GM23338 (cell line): Measurements from ENCODE around the gene PIGB. TPM values are rescaled to one million over a fixed set of nuclear protein-coding genes. Genes with fewer than 3 reads are reported as not detected.

Experiments used
- ATAC-seq: fragments of 200-7000 bp; cut with Tn5 transposase; 3 replicates; pipeline ENCODE4 v1.9.1; 2020
- DNase-seq: peaks from one replicate; pipeline ENCODE4 v3.0.0-alpha.2; 2015; ENCODE audit warnings: low spot score
- H2AFZ ChIP-seq: fragments of 200-600 bp; sonication (generic); 2 replicates; pipeline ENCODE4 v1.8.0; 2016; ENCODE audit warnings: antibody characterized with exemption, mild to moderate bottlenecking, moderate library complexity
- H3F3A ChIP-seq: fragments of 200-600 bp; sonication (generic); replicated peaks from 2 replicates; pipeline ENCODE4 v1.8.0; 2017; ENCODE audit warnings: antibody characterized with exemption, mixed run types, low read depth
- H3K27ac ChIP-seq: fragments of 200-600 bp; sonication (generic); 2 replicates; pipeline ENCODE4 v1.6.1; 2016; ENCODE audit warnings: low read depth
- H3K27me3 ChIP-seq: fragments of 200-600 bp; sonication (generic); 2 replicates; pipeline ENCODE4 v1.8.0; 2016; ENCODE audit warnings: mild to moderate bottlenecking, mixed run types, moderate library complexity; ENCODE audit not compliant: insufficient read depth
- H3K36me3 ChIP-seq: fragments of 200-600 bp; sonication (generic); 2 replicates; pipeline ENCODE4 v1.8.0; 2016; ENCODE audit warnings: mild to moderate bottlenecking; ENCODE audit not compliant: insufficient read depth
- H3K4me1 ChIP-seq: fragments of 200-600 bp; sonication (generic); 2 replicates; pipeline ENCODE4 v1.8.0; 2016; ENCODE audit warnings: mild to moderate bottlenecking, moderate library complexity; ENCODE audit not compliant: insufficient read depth
- H3K4me2 ChIP-seq: fragments of 200-600 bp; sonication (generic); 2 replicates; pipeline ENCODE4 v1.7.1; 2017; ENCODE audit warnings: mixed run types
- H3K4me3 ChIP-seq: fragments of 200-600 bp; sonication (generic); 2 replicates; pipeline ENCODE4 v1.6.1; 2016; ENCODE audit warnings: mixed run types
- H3K79me2 ChIP-seq: fragments of 200-600 bp; sonication (generic); replicated peaks from 2 replicates; pipeline ENCODE4 v1.8.0; 2017; ENCODE audit warnings: mild to moderate bottlenecking; ENCODE audit not compliant: insufficient read depth
- H3K9me2 ChIP-seq: fragments of 200-600 bp; sonication (generic); 2 replicates; pipeline ENCODE4 v1.8.0; 2017; ENCODE audit not compliant: insufficient read depth
- H4K20me1 ChIP-seq: fragments of 200-600 bp; sonication (generic); replicated peaks from 2 replicates; pipeline ENCODE4 v1.8.0; 2017; ENCODE audit warnings: mild to moderate bottlenecking; ENCODE audit not compliant: insufficient read depth
- H3K27ac Mint-ChIP-seq: 2 replicates; pipeline ENCODE4 v1.8.0; 2020; ENCODE audit warnings: inconsistent platforms, mild to moderate bottlenecking, moderate library complexity, mixed read lengths
- H3K27me3 Mint-ChIP-seq: 3 replicates; pipeline ENCODE4 v1.8.0; 2022; ENCODE audit warnings: low read depth, mild to moderate bottlenecking, moderate library complexity, mixed read lengths, inconsistent platforms; ENCODE audit not compliant: insufficient read depth, poor library complexity
- H3K36me3 Mint-ChIP-seq: 3 replicates; pipeline ENCODE4 v1.8.0; 2021; ENCODE audit warnings: low read depth, mild to moderate bottlenecking, inconsistent platforms, moderate library complexity, mixed read lengths
- H3K4me1 Mint-ChIP-seq: 3 replicates; pipeline ENCODE4 v1.8.0; 2020; ENCODE audit warnings: mild to moderate bottlenecking, inconsistent platforms, mixed read lengths
- H3K4me3 Mint-ChIP-seq: 3 replicates; pipeline ENCODE4 v1.8.0; 2021; ENCODE audit warnings: moderate library complexity, mild to moderate bottlenecking, inconsistent platforms, mixed read lengths
- H3K9me3 Mint-ChIP-seq: 3 replicates; pipeline ENCODE4 v1.8.0; 2020; ENCODE audit warnings: moderate library complexity, mild to moderate bottlenecking, inconsistent platforms, mixed read lengths
- CREB1 ChIP-seq: fragments of 250-450 bp; sonication (Bioruptor Pico); IDR thresholded peaks from 2 replicates; pipeline ENCODE4 v1.5.0; 2020; ENCODE audit warnings: low read depth, mild to moderate bottlenecking, moderate library complexity
- CTCF ChIP-seq, 2 experiments: fragments of 200-600 bp in 1 of 2; sonication (generic) in 1 of 2; conservative IDR thresholded peaks; 2 replicates each; pipeline versions ENCODE4 v1.5.1 to v1.6.1; 2016 to 2017; ENCODE audit warnings: antibody characterized with exemption in 2 of 2, low read depth in 2 of 2, mild to moderate bottlenecking in 2 of 2, moderate library complexity in 1 of 2
- ETS1 ChIP-seq: IDR thresholded peaks from 2 replicates; pipeline ENCODE4 v1.6.1; 2016; ENCODE audit warnings: antibody characterized with exemption
- EZH2 ChIP-seq: fragments of 200-600 bp; sonication (generic); IDR thresholded peaks from one replicate; pipeline ENCODE4 v1.8.0; 2017; ENCODE audit warnings: antibody characterized with exemption, mild to moderate bottlenecking, low read depth; ENCODE audit not compliant: unreplicated experiment
- EZH2phosphoT487 ChIP-seq: fragments of 200-600 bp; sonication (generic); IDR thresholded peaks from one replicate; pipeline ENCODE4 v1.8.1; 2018; ENCODE audit warnings: antibody characterized with exemption; ENCODE audit not compliant: unreplicated experiment
- JUNB ChIP-seq: IDR thresholded peaks from one replicate; pipeline ENCODE4 v1.6.1; 2016; ENCODE audit warnings: antibody characterized with exemption; ENCODE audit not compliant: unreplicated experiment
- NANOG ChIP-seq: IDR thresholded peaks from 2 replicates; pipeline ENCODE4 v1.6.1; 2016; ENCODE audit warnings: antibody characterized with exemption, borderline replicate concordance
- POLR2AphosphoS5 ChIP-seq: IDR thresholded peaks from 2 replicates; pipeline ENCODE4 v1.6.1; 2016; ENCODE audit warnings: antibody characterized with exemption, low read depth
- REST ChIP-seq: IDR thresholded peaks from one replicate; pipeline ENCODE4 v1.6.1; 2018; ENCODE audit warnings: antibody characterized with exemption; ENCODE audit not compliant: unreplicated experiment
- STAT1 ChIP-seq: IDR thresholded peaks from one replicate; pipeline ENCODE4 v1.6.1; 2016; ENCODE audit warnings: antibody characterized with exemption; ENCODE audit not compliant: unreplicated experiment
- ZNF114 ChIP-seq: fragments of 250-450 bp; sonication (Bioruptor Pico); IDR thresholded peaks from 2 replicates; pipeline ENCODE4 v1.5.0; 2020; ENCODE audit warnings: mild to moderate bottlenecking, moderate library complexity
- ZNF462 ChIP-seq: fragments of 250-450 bp; sonication (Bioruptor Pico); IDR thresholded peaks from 2 replicates; pipeline ENCODE4 v1.5.0; 2020; ENCODE audit warnings: mild to moderate bottlenecking, moderate library complexity
- polyA plus RNA-seq: library from polyadenylated mRNA; unstranded; fragments of >200 nt; fragmentation: Nextera tagmentation; extraction: Ambion mirVana; gene quantifications from 2 replicates; pipeline ENCODE4 v1.2.1, GENCODE V29; 2016
- total RNA-seq: library from RNA; depleted of rRNA; stranded (reverse); fragments of >200 nt; shearing (Covaris generic); gene quantifications from 2 replicates; pipeline ENCODE4 v1.2.3, GENCODE V29; 2014

PIGB gene
- total and polyA plus RNA-seq, 2 experiments from 2014 or later = 6.1 to 9.0 TPM

GRCh38 chr15:55343168-55343567 lies 24.1 kb downstream of the PIGB start:
- peaks cover 19% of the 10 kb centered on the region for H3K4me1 Mint-ChIP-seq
- Histone ChIP-seq H3K36me3 (no peaks in the 10 kb centered on the region), H3F3A (no peaks in the 10 kb centered on the region), H3K27ac (no peak overlapping the region), H3K4me1 (peaks cover 13% of the 10 kb centered on the region), H3K27me3 (no peaks in the 10 kb centered on the region), H3K79me2 (no peaks in the 10 kb centered on the region), H2AFZ (no peak overlapping the region), H3K4me3 (no peak overlapping the region), H4K20me1 (no peaks in the 10 kb centered on the region), H3K4me2 (no peak overlapping the region), H3K9me2 (peaks cover 2% of the 10 kb centered on the region; the same call in 1 of the 2 replicates)
- DNase-seq (no peak), ATAC-seq (no peak)
- H3K4me3 Mint-ChIP-seq = no peak overlapping the region
- peaks cover 7% of the 10 kb centered on the region for H3K27me3 Mint-ChIP-seq
- TF ChIP-seq CTCF (conservative IDR thresholded peaks at IDR 0.05; ENCODE audit: low read depth in 2 of 2) (no peak), JUNB (no peak), ZNF462 (CRISPR knock-in tag) (no peak), EZH2 (no peak), CREB1 (CRISPR knock-in tag) (no peak), ETS1 (no peak), POLR2AphosphoS5 (no peak), ZNF114 (CRISPR knock-in tag) (no peak), STAT1 (no peak), REST (no peak), NANOG (no peak), EZH2phosphoT487 (no peak)
- no peak overlapping the region for H3K27ac Mint-ChIP-seq
- H3K9me3 Mint-ChIP-seq = no peaks in the 10 kb centered on the region
- H3K36me3 Mint-ChIP-seq = no peaks in the 10 kb centered on the region
